Adrenal gland (tissue), 5 donors: Measurements from ENCODE around the gene IL1RAPL2.

Experiments
- CTCF ChIP-seq, 6 experiments: fragments of 450-650 bp in 4 of 6; fragments of 200-600 bp in 2 of 6; sonication (generic) in 1 of 6; IDR thresholded peaks; 1 replicate in 5 of 6; 2 replicates in 1 of 6; pipeline versions ENCODE4 v1.5.1 to v1.8.0; 2016 to 2021; ENCODE audit warnings: antibody characterized with exemption in 6 of 6, mild to moderate bottlenecking in 2 of 6, moderate library complexity in 1 of 6
- POLR2A ChIP-seq, 2 donors: fragments of 450-650 bp; IDR thresholded peaks; one replicate each; pipeline ENCODE4 v1.6.1; 2017; ENCODE audit warnings: antibody characterized with exemption in 2 of 2, mild to moderate bottlenecking in 2 of 2, moderate library complexity in 1 of 2
- donor health status: DM: no; HTN: no; CAD: no.

GRCh38 chrX:105269386-105269785 lies 703.4 kb downstream of the IL1RAPL2 start:
- TF ChIP-seq POLR2A (IDR thresholded peaks at IDR 0.05): no peak
- no peak for TF ChIP-seq CTCF (IDR thresholded peaks at IDR 0.05)
